ENCODE results near the gene HELB.

DNA sequence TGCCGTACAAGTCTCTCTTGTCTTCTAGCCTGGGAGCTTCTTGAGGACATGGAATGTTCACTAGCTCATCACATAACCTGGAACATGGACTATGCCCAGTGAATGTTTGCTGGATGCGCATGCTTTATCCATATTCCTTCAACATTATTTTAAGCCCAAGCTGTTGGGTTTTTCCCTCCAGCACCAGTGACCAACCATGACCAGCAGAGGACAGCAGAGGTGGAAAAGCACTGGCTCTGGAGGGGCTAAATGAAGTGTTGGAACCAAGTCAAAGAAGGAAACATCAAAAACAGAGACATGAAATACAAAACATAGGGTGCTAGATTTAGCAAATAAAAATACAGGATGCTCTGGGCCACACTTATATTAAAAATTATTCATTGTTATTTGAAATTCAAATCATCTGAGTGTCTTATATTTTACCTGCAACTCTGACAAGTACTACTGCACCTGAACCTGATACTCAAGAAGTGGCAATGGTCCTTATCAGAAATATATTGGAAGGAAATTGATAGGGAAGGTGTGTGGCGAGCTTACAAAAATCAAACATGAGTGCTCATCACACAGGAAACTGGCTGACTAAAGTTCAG lies 23.1 kb upstream of the HELB start:
- TF ChIP-seq, protein P1, sequence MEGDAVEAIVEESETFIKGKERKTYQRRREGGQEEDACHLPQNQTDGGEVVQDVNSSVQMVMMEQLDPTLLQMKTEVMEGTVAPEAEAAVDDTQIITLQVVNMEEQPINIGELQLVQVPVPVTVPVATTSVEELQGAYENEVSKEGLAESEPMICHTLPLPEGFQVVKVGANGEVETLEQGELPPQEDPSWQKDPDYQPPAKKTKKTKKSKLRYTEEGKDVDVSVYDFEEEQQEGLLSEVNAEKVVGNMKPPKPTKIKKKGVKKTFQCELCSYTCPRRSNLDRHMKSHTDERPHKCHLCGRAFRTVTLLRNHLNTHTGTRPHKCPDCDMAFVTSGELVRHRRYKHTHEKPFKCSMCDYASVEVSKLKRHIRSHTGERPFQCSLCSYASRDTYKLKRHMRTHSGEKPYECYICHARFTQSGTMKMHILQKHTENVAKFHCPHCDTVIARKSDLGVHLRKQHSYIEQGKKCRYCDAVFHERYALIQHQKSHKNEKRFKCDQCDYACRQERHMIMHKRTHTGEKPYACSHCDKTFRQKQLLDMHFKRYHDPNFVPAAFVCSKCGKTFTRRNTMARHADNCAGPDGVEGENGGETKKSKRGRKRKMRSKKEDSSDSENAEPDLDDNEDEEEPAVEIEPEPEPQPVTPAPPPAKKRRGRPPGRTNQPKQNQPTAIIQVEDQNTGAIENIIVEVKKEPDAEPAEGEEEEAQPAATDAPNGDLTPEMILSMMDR (conservative IDR thresholded peaks at IDR 0.05; ENCODE audit: low read depth, low read length) = peak; percentile 58
- no peak for TF ChIP-seq MAFK (IDR thresholded peaks at IDR 0.05; ENCODE audit: low read depth, low read length)
- TF ChIP-seq POLR2A (IDR thresholded peaks at IDR 0.05; ENCODE audit: low read depth, low read length) = no peak
- no peak for TF ChIP-seq RCOR1 (IDR thresholded peaks at IDR 0.05; ENCODE audit: insufficient replicate concordance, low read length)
- no peak for TF ChIP-seq CEBPB (IDR thresholded peaks at IDR 0.05; ENCODE audit: low read depth, low read length)
- no peak for TF ChIP-seq CHD1 (IDR thresholded peaks at IDR 0.05; ENCODE audit: low read depth, low read length)
- TF ChIP-seq USF2 (IDR thresholded peaks at IDR 0.05; ENCODE audit: low read depth, low read length) = no peak
- TF ChIP-seq MXI1 (IDR thresholded peaks at IDR 0.05; ENCODE audit: borderline replicate concordance, low read depth, low read length) = no peak
- TF ChIP-seq RAD21 (IDR thresholded peaks at IDR 0.05; ENCODE audit: low read length) = peak; percentile 55
- peak; percentile 65 for TF ChIP-seq SMC3 (IDR thresholded peaks at IDR 0.05; ENCODE audit: low read depth, low read length)
- TF ChIP-seq MAZ (IDR thresholded peaks at IDR 0.05; ENCODE audit: borderline replicate concordance, low read depth, low read length) = no peak
- TF ChIP-seq, protein P2, sequence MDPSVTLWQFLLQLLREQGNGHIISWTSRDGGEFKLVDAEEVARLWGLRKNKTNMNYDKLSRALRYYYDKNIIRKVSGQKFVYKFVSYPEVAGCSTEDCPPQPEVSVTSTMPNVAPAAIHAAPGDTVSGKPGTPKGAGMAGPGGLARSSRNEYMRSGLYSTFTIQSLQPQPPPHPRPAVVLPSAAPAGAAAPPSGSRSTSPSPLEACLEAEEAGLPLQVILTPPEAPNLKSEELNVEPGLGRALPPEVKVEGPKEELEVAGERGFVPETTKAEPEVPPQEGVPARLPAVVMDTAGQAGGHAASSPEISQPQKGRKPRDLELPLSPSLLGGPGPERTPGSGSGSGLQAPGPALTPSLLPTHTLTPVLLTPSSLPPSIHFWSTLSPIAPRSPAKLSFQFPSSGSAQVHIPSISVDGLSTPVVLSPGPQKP (IDR thresholded peaks at IDR 0.05; ENCODE audit: borderline replicate concordance, low read depth, low read length) = no peak
- no peak for TF ChIP-seq RFX5 (IDR thresholded peaks at IDR 0.05; ENCODE audit: low read depth, low read length)
- TF ChIP-seq BHLHE40 (IDR thresholded peaks at IDR 0.05; ENCODE audit: low read depth, low read length) = no peak
